GM19099 (cell line): Measurements from ENCODE around the gene ZNF124.

Experiments used
- POLR2A ChIP-seq: IDR thresholded peaks from 3 replicates; pipeline ENCODE4 v1.6.1; 2011; ENCODE audit warnings: low read depth; ENCODE audit not compliant: insufficient read length; ENCODE audit errors: extremely low read depth

The ZNF124 gene

GRCh38 chr1:247115545-247115944 is 56.3 kb downstream of the ZNF124 start:
- TF ChIP-seq POLR2A = no peak

- no peak for TF ChIP-seq POLR2A
Observed at GRCh38 chr1:247115141-247115510, 56.7 kb downstream of the ZNF124 start.

- TF ChIP-seq POLR2A = no peak
Observed at GRCh38 chr1:247114351-247115140, 57.3 kb downstream of the ZNF124 start.

GRCh38 chr1:247113733-247114271 is 58.0 kb downstream of the ZNF124 start:
- TF ChIP-seq POLR2A = no peak

GRCh38 chr1:247113094-247113497 is 58.7 kb downstream of the ZNF124 start:
- no peak for TF ChIP-seq POLR2A

GRCh38 chr1:247112479-247112781 is 59.4 kb downstream of the ZNF124 start:
- TF ChIP-seq POLR2A = no peak

DNA sequence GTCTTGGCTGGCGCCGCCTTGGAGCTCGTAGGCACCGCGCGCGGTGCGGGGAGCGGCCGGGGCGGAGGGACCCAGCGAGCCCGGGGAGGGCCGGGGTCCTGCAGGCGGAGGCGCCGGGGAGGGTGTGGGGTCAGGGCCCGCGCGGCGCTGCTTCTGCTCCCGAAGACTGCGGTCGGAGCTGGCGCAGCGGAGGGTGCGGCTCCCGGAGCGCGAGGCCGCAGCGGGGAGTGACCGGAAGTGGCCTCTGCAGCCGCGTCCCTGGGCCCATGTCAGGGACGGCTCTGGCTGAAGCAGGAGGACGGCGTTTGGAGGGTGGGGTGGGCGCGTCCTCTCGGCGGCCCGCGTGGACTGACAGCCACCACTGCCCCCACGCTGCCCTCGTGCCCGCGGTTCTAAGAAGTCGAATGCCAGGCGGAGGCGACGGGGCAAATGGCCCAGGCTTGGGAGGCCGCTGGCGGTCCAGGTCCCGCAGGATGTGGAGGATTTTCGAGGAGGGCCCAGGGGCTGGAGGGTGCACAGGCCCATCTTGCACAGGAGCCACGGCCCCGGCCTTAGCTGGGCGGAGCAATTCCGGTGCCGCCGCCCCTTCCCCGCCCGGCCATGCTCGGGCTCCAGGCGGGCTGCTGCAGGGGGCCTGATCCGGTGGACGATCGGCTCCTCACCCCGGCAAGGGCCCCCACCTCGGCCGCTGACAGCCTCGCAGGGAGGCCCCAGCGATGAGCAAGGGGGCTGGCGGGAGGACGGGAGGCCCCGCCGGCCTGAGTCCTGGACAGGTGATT is 59.9 kb downstream of the ZNF124 start:
- no peak for TF ChIP-seq POLR2A

DNA sequence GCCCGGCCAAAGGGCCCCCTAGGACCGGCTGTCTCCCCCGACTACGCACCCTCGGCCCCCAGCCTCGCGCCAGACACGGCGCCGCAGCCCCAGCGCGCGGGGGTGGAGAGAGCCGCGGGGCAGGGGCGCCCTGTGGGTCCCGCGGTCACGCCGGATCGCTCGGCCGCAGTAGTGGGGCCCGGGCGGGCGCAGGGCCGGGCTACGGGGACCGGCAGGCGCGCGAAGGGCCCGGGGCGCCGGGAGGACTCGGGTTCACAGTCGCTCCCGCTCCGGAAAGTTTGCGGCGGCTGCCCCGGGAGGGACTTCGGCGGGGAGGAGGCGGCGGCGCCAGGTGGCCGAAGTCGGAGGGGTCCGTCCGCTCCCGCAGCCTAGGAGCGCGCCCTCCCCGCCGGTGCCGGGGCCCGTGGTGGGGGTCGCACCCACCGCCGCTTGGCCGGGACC is 60.5 kb downstream of the ZNF124 start:
- TF ChIP-seq POLR2A = no peak

GRCh38 chr1:247110627-247111258 is 61.1 kb downstream of the ZNF124 start:
- no peak for TF ChIP-seq POLR2A

GRCh38 chr1:247107694-247108093 is 64.1 kb downstream of the ZNF124 start:
- no peak for TF ChIP-seq POLR2A

- TF ChIP-seq POLR2A = no peak
Observed at GRCh38 chr1:247105966-247106365, 65.9 kb downstream of the ZNF124 start.
